GM12872 (cell line): Measurements from ENCODE around the gene CCDC12.

Experiments
- CTCF ChIP-seq: IDR thresholded peaks from 3 replicates; pipeline ENCODE4 v1.5.1; 2011; ENCODE audit warnings: low read depth, mild to moderate bottlenecking, low read length, moderate library complexity; ENCODE audit not compliant: insufficient read depth

Gene CCDC12

DNA sequence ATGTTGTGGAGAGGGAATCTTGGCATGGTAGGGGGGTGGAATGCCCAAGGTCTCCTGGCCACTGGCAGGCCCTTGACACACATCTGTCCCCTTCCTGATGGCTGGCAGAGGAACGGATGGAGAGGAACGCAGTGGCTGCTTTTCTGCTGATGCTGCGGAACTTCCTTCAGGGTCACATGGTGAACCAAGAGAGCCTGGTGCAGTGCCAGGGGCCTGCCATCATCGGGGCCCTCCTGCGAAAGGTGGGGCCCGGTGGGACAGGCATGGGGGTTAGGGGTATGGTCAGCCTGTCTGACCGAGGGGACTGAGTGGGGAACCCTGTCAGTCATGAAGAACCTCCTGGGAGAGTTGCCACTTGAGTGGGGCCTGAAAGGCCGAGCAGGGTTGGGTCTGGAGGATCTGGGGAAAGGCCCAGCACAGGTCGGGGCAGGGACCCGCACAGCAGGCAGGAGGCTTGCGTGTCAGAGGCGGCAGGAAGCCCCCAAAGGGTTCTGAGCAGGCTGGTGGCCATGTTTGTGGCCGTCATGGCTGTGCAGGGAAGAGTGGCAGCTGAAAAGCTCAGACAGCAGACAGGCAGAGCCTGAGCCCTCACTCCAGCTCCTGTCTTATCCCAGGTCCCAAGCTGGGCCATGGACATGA lies 21.0 kb upstream of the CCDC12 start:
- no peak for TF ChIP-seq CTCF

DNA sequence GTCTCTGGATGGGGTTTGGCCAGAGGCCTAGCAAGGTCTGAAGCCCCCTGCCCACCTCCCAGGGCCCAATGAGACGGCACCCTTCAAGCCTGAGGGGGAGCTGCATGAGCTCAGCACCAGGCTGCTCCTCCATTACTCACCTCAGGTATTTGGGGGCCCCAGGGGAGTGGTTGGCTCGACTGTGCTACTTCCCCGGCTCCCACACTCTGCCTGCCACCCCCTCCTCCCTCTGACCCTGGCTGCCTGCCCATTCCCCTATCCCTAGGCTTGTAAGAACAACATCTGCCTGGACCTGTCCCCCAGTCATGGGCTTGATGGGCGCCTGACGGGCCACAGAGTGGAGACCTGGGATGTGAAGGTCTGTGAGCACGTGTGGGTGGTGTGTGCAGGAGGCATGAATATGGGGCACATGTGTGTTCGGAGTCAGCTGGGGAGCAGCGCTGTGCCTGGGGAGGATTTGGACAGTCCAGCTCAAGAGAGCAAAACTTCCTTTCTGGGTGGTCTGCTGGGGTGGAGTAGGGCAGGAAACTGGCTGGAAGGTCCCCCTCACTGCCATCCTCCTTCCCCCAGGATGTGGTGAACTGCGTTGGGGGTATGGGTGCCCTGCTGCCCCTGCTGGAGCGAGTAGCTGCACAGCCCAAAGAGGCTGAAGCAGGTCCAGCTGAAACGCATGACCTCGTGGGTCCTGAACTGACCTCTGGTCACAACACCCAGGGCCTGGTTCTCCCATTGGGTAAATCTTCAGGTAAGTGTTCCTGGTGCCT lies 20.3 kb upstream of the CCDC12 start:
- TF ChIP-seq CTCF: no peak

GRCh38 chr3:46995901-46996562 lies 19.5 kb upstream of the CCDC12 start:
- no peak for TF ChIP-seq CTCF

DNA sequence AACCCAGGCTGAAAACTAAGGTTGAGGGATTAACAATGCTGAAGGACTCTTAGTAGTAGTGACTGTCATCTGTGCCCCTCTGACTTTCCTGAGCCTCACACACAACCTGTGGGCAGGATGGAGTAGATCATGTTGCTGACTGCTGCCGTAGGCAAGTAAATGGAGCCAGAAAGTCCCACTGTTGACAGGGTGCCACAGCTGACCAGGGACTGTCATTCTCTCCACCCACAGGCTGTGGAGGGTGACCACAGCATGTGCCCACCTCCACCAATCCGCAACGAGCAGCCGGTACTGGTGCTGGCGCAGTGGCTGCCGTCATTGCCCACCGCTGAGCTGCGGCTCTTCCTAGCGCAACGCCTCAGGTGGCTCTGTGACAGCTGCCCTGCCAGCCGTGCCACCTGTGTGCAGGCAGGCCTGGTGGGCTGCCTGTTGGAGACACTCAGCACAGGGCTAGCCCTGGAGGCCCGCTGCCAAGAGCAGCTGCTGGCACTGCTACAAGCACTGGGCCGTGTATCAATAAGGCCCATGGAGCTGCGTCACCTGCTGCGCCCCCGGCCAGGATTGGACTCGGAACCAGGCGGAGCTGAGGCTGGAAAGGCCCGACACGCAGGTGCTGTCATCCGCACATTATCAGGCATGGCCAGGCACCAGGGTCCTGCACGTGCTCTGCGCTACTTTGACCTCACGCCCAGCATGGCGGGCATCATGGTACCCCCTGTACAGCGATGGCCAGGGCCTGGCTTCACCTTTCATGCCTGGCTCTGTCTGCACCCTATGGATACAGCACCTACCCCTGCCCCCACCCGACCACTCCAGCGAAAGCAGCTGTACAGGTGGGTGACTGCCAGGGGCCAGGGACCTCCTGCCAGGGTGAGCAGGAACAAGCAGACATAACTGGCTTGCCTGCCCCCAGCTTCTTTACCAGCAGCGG lies 18.5 kb upstream of the CCDC12 start:
- TF ChIP-seq CTCF: no peak

DNA sequence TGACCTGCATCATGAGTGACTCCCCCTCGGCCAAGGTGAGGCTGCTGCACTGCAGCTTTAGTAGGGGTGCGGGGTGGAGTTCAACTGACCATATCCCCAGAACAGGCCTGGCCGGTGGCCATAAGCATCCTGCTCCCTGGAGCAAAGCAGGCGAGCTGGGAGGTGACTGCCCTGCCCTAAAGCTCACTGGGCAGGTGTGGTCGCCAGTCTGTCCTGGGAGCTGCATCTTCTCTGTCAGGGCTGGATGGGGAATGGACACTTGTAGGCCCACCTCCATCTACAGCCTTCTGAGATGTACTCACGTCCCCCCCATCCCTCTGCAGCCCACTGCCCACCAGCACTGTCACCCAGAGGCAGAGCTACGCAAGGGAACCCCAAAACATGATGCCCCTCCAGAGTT lies 17.4 kb upstream of the CCDC12 start:
- no peak for TF ChIP-seq CTCF

GRCh38 chr3:46993292-46993691 lies 16.7 kb upstream of the CCDC12 start:
- no peak for TF ChIP-seq CTCF
